NCI-H226 (cell line): Measurements from ENCODE around the gene UBR4.

ENCODE experiments used
- DNase-seq: peaks from one replicate; pipeline ENCODE4 v3.0.0-alpha.2; 2015

The UBR4 gene

GRCh38 chr1:19133360-19133759, 76.7 kb downstream of the UBR4 start:
- DNase-seq = no peak

DNA sequence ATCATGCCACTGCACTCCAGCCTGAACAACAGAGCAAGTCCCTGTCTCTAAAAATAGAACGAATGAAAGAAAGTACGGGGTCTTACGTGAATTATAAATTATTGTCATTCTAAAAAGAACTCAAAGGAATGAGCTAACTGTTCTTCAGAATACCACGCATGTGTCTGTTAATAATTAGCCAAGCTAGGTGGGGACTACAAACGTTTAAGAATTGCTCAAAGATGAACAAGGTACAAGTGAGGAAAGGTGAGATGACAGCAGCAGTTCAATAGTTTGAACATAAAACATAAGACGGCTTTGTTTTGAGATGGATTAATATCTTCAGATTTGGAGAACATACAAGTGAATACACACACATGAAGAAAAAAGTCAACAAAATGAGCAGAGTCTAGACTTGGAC, 79.6 kb downstream of the UBR4 start:
- no peak for DNase-seq

DNA sequence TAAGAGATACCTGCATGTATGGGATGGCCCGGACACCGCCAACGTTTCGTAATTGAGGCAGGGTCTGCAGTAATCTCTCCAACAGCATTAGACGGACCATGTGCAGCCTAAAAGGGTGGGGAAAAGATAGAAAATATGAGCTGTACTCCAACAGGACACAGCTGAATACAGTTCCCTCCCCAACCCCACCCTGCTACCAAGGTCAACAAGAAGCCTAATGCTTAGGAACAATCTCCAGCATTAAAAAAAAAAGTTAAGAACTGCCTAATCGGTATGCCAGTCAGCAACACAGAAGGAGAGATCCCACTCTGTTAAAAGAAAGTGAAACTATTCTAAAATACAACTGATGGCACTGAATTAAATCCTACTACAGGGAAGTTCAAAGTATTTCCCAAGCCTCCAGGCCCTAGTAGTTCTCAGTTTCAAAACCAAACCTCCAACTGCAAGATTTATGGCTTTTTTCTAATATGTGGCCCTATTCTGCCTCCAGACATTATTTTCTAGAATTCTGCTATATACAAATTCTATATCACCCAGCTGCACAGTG, 81.0 kb downstream of the UBR4 start:
- DNase-seq = no peak

- DNase-seq = no peak
Measured at GRCh38 chr1:19124273-19124672, 85.8 kb downstream of the UBR4 start.

GRCh38 chr1:19123837-19124236, 86.2 kb downstream of the UBR4 start:
- peak; percentile 17 for DNase-seq

- peak; percentile 63 for DNase-seq
Measured at GRCh38 chr1:19122668-19123067, 87.4 kb downstream of the UBR4 start.

- no peak for DNase-seq
Measured at GRCh38 chr1:19121192-19121591, 88.9 kb downstream of the UBR4 start.

DNA sequence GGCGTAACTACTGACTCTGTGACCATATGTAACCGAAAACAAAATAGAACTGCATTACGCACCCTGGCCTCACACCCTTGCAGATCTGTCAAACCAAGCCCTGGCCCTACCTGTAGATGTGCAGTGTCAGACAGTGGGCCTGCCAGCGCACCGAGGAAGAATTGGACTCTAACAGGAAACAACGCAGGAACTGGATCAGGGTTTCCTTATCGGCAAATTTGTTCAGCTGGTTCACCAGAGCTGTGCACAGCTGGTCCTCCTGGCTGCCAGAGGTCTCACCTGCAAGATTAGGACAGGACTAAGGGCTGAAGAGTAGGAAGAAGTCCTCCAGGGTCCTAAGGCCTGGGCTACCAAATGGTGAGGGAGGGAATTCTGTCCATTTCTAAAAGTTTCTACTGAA, 90.0 kb downstream of the UBR4 start:
- DNase-seq = no peak

DNA sequence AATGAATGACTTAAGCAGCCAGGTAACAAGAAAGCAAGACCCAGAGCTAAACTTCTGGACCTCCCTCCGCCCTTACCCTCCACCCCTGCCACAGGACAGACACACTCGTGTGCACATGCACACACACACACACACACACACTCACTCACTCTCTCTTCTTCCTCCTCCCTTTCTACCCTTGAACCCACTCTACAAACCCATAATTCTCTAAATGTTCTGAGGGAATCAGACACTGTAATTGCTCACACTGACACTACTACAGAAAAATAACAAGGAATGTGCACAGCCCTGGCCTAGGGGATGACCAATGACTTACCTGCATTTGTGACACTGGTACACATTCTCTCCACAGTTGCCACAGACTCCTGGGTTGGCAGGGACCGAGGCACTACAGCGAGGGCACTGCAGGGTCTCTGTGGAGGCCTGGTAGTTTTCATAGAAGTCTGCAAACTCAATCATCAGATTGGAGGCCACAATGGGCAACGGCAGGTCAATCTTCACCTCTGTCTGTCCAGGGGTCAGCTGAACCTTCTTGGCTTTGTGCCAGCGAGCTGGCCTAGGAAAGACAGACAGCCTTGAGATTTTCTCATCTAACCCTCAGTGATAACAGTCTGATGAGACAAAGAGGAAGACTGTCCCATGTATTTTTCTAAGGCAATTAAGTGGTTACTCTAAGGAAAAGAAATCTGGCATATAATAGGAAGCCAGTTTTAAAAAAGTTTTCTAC, 94.8 kb downstream of the UBR4 start:
- no peak for DNase-seq

DNA sequence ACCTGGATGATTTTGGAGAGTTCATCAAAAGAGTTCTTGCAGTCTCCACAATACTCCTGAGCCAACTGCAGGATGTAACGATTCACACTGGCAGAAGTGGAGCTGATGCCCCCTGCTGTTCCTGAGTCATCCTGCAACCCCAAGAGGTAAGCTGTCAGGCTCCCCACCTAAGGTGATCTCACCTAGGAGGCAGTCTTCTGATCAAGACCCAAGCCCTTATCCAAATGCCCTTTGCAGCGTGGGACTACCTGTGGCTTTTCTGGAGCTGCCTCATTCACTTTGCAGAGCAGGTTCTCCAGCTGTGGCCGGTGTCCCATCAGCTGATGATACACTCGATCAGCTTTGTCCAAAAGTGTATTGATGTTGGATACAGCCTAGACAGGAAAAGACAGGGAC, 96.4 kb downstream of the UBR4 start:
- DNase-seq = peak; percentile 36

DNA sequence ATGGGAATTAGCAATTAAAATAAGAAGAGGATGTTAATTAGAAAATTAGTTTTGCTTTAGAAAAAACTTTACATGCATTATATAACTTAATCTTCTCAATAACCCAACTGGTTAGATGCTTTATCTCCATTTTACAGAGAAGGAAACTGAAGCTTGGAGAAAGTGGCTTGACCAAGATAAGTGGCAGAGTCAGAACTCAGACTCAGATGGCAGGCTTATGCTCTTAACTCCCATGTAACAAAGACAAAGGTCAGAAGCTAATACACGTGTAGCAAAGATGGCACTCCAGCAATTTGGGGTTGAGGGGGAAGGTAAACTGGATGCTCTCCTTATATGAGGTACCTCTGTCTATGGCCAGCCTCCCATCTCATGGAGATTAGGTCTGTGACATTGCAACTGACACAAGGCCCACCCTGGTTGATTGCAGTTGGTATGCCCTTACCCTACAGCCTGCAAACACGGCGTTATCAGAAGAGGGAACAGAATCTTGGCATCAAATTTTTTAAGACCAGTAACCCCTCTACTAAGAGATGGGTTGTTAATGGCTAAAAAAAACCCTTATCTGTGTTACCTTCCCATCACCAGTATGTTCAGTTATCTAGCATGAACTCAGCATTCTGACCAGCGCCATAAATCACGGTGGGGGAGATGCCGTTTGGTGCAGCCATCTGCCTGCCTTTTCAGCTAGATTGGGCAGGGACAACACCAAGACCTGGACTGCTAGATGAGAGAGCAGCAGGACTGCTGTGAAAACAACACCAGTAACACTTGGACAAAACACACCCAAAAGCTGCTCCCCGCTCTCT, 97.0 kb downstream of the UBR4 start:
- DNase-seq = no peak

GRCh38 chr1:19110257-19110927, 99.7 kb downstream of the UBR4 start:
- DNase-seq = no peak

DNA sequence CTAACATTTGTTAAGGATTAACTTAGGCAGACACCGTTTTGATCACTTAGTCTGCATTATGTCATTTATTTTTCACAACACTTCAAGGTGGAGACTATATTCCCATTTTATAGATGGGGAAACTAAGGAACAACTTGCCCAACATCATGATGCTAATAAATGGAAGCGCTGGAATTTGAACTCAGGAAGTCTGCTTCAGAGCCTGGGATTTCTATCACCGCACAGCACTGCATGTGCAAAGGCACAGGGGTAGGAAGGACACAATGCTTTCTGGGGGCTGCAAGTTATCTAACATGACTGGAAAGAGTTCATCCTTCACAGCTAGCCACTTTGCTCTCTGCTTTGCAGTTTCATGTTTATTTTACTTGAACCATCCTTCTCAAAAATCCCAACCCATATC, 100.5 kb downstream of the UBR4 start:
- DNase-seq = no peak

DNA sequence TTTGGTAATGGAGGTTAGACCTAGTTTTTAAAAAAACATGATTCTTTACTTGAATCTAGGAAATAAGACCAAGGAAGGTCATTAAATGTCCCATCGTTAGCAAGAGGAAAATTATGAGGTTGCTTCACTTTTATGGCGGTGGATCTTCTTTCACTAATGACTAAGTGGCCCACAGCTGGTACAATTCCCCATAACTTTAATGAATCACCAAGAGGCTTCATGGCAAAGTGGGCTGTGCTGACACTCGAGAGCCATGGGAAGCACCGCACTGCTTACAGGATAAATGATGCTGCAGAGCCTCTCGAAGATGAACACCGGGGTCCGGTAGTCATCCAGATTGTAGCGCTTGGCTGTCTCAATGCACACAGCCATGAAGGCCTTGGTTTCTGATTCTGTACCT, 108.8 kb downstream of the UBR4 start:
- no peak for DNase-seq

- no peak for DNase-seq
Measured at GRCh38 chr1:19100028-19100427, 110.0 kb downstream of the UBR4 start.

DNA sequence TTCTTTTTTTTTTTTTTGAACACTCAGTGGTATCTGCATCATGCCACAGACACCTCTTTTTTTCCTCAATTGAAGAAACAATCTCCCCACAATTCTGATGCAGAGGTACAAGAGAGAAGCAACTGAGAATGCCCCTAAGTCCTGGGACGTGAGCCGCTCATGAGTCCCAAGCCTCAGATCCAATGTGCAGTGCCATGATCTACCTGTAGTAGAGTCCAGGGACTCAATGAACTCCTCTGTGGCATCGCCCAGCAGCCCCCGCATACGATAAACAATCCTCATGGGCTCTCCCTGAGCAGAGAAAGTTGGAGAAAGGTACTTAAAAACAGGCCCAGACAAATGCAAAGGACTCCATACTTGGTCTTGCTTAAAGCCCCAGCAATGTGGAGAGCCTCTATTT, 113.1 kb downstream of the UBR4 start:
- no peak for DNase-seq

DNA sequence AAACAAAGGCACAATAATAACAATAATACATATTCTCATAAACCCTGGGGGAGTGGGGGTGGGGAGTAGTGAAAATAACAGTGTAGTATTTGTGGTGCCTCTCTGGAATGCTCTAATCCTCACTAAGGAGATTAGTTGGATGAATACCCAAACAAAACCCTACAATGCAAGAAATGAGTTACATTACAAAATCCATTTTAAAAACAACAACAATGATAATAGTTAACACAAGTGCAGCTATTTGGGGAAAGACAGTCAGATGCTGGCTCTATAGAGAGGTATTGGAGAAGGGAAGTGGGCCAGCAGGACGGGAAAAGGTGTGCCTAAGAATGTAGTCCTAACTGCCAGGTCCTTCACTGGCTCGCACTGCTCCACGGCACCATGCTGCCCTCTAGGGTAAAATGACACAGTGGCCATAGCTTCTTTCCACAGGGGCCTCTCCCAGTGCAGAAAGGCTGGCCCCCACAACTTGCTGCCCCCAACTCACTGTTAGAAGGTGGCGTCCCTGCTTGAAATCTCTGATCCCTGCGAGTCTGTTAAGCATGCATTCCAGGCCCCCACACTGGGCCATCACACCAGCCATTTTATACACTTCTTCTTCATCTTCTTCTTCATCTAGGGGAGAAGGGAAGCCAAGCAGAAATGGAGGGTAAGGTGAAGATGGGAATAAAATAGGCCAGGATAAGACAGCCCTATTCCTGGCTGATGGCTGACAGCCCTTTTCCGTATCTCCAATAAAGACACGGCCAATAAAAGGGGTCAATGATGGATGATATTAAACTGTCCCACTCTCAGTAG, 113.8 kb downstream of the UBR4 start:
- DNase-seq = peak; percentile 3

DNA sequence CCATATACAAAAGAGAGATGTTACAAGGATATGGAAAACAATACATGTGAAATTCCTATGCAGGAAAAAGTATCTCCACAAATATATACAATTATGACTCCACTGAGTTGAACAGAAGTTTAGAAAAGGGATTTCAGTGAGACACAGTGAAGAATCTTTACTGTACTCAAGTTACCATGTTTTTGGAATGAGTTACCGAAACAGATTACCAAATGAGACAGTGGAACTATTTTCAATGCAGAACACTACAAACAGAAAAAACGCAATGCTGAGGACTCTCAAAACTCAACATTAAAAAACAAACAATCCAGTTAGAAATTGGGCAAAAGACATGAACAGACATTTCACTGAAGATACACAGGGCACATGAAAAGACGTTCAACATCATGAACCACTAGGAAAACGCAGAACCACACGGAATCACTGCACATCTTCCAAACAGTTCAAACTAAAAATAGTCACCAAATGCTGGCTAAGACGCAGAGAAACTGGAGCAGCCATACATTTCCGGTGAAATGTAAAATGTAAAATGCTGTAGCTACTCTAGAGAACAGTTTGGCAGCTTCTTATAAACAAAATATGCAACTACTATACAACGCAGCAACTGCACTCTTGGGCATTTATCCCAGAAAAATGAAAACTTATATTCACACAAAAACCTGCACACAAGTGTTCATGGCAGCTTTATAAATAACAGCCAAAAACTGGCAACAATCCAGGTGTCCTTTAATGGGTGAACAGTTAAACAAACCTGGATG, 118.7 kb downstream of the UBR4 start:
- no peak for DNase-seq

DNA sequence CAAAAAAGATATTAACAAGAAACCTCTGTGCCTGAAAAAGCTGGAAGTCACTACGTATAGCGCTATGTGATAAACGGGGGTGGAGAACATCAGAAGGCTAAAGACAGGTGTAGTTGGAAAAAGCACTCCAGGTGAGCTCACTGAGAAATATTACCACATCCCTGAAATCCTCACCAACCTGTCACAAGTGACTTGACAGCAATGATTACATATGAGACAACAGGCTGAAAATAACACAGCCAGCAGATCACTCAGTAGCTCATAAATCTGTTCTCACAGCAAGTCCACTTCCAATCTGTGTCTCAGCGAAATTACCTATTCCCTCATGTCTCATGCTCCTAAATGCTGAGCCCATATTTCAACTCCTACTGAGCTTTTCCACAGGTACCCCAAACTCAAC, 120.5 kb downstream of the UBR4 start:
- no peak for DNase-seq

- DNase-seq = no peak
Measured at GRCh38 chr1:19088717-19089442, 121.2 kb downstream of the UBR4 start.
